Psoas muscle (tissue), 8 donors: ENCODE results near the gene FAM83E. TPM values are rescaled to one million over a fixed set of nuclear protein-coding genes. Genes with fewer than 3 reads are reported as not detected.
"Not testable (repeated sequence)": the region's sequence is repeated elsewhere in the genome, so short reads cannot be mapped to it uniquely, and the experiment has no call there.

ENCODE experiments used
- ATAC-seq, 4 donors: fragments of 200-7000 bp; cut with Tn5 transposase; one replicate each; pipeline ENCODE4 v1.9.1; 2020; ENCODE audit warnings: moderate library complexity in 3 of 4, mild to moderate bottlenecking in 2 of 4
- DNase-seq, 2 donors: peaks; one replicate each; pipeline ENCODE4 v3.0.0-alpha.2; 2020
- H3K27ac ChIP-seq: fragments of 200-600 bp; one replicate; pipeline ENCODE4 v1.8.0; 2022
- H3K27me3 ChIP-seq, 3 donors: fragments of 200-600 bp in 1 of 3; one replicate each; pipeline versions ENCODE4 v1.6.1 to v1.8.0; 2013 to 2022; ENCODE audit warnings: low read length in 2 of 3, mild to moderate bottlenecking in 2 of 3, moderate library complexity in 1 of 3; ENCODE audit not compliant: insufficient read depth in 3 of 3
- H3K36me3 ChIP-seq, 2 donors: fragments of 200-600 bp in 1 of 2; one replicate each; pipeline versions ENCODE4 v1.6.1 to v1.8.0; 2013 to 2022; ENCODE audit warnings: low read depth in 1 of 2, mild to moderate bottlenecking in 1 of 2, moderate library complexity in 1 of 2; ENCODE audit not compliant: insufficient read depth in 1 of 2
- H3K4me1 ChIP-seq: fragments of 200-600 bp; one replicate; pipeline ENCODE4 v1.8.0; 2022
- H3K4me3 ChIP-seq: fragments of 200-600 bp; one replicate; pipeline ENCODE4 v1.8.0; 2022; ENCODE audit warnings: mild to moderate bottlenecking
- H3K9me3 ChIP-seq: fragments of 200-600 bp; one replicate; pipeline ENCODE4 v1.8.0; 2022
- CTCF ChIP-seq: fragments of 200-600 bp; IDR thresholded peaks from one replicate; pipeline ENCODE4 v1.8.0; 2022; ENCODE audit warnings: antibody characterized with exemption
- WGBS, 3 donors: extraction: QIAGEN DNeasy Blood & Tissue Kit; methylation state at CpG; one replicate each; pipeline versions ENCODE4 v1.1.6 to v1.1.7; 2013; 5-methylcytosine and 5-hydroxymethylcytosine counted together
- intact Hi-C, 2 donors: fragments of 100-400 bp; cut with DNase I; formaldehyde crosslinking; loops; one replicate each; pipeline versions ENCODE4 v1.11.0 to v1.14.2; 2022
- polyA plus RNA-seq, 3 donors: library from polyadenylated mRNA; stranded (reverse); fragments of 200-250 nt; gene quantifications; one replicate each; pipeline ENCODE4 v1.2.3, GENCODE V29; 2013
- total RNA-seq, 4 donors: library from RNA; stranded (reverse); fragmentation: NEBNext Ultra II Directional in 2 of 4; extraction: Animal tissue kit (Norgen Biotek cat#: 25700) in 2 of 4; gene quantifications; one replicate each; pipeline versions ENCODE4 v1.2.1 to v1.2.4, GENCODE V29; 2021 to 2023
- donor health status: healthy with polysubstance abuse.
- donor health status: DM: no; HTN: no; CAD: no; lungs with moderate emphysema.
- donor health status: Bipolar disorder and iron deficiency.
- donor health status: healthy.
- donor health status: DM: yes; HTN: yes; CAD: no.
- donor health status: DM: no; HTN: no; CAD: no.
- donor health status: DM: no; HTN: no; CAD: no.
- donor health status: DM: yes; HTN: yes; CAD: no.

The FAM83E gene
- total and polyA plus RNA-seq, 7 donors: 0.01 to 0.20 TPM; not detected in 5

- no peaks in the 10 kb centered on the region for H3K9me3 ChIP-seq
- peaks cover 0 to 7% of the 10 kb centered on the region in 2 donors for H3K36me3 ChIP-seq
- DNase-seq (no peak), ATAC-seq (no peak)
- H3K27me3 ChIP-seq: no peaks in the 10 kb centered on the region
- 48 to 67% (median 52%) methylated on average over 22 of the region's 22 CpGs for WGBS, 3 donors
- intact Hi-C loops: loop anchor here in 1 of 2 donors (10.0 kb wide), 1 partner anchor 331 kb away; the partner anchor contains the start of gene FTL
- H3K4me1 ChIP-seq: peaks cover 50% of the 10 kb centered on the region
- peak overlapping the region; percentile 87 for H3K4me3 ChIP-seq
- H3K27ac ChIP-seq: peak overlapping the region; percentile 97
- TF ChIP-seq CTCF: no peak
These were observed 18.5 kb upstream of the FAM83E start for GRCh38 chr19:48633148-48634035.

- Histone ChIP-seq H3K27ac (peak overlapping the region; percentile 97), H3K27me3 (no peaks in the 10 kb centered on the region), H3K4me3 (no peak overlapping the region), H3K9me3 (no peaks in the 10 kb centered on the region), H3K4me1 (peaks cover 49% of the 10 kb centered on the region), H3K36me3 (peaks cover 0 to 7% of the 10 kb centered on the region in 2 donors)
- ATAC-seq (peak in 1 of 4 donors; percentile 11), DNase-seq (no peak)
- no peak for TF ChIP-seq CTCF
- intact Hi-C loops: loop anchor here in 1 of 2 donors (10.0 kb wide), 1 partner anchor 332 kb away; the partner anchor contains the start of gene FTL
These were observed 17.8 kb upstream of the FAM83E start for GRCh38 chr19:48632692-48633147.

GRCh38 chr19:48632286-48632685 is 17.4 kb upstream of the FAM83E start:
- not testable (repeated sequence) for H3K36me3 ChIP-seq, ATAC-seq, H3K27me3 ChIP-seq, H3K4me3 ChIP-seq, H3K9me3 ChIP-seq, DNase-seq
- Histone ChIP-seq H3K27ac (peak overlapping the region; percentile 97), H3K4me1 (peaks cover 49% of the 10 kb centered on the region)
- intact Hi-C loops: loop anchor here in 1 of 2 donors (10.0 kb wide), 1 partner anchor 333 kb away; the partner anchor contains the start of gene FTL
- 40 to 69% (median 53%) methylated on average over 11 of the region's 11 CpGs for WGBS, 3 donors

- 65 to 78% (median 71%) methylated on average over 3 of the region's 3 CpGs for WGBS, 3 donors
- no peak for TF ChIP-seq CTCF
- no peak for DNase-seq
- H3K9me3 ChIP-seq: no peaks in the 10 kb centered on the region
- peaks cover 0 to 13% of the 10 kb centered on the region in 2 donors for H3K36me3 ChIP-seq
- peak overlapping the region; percentile 80 for H3K27ac ChIP-seq
- intact Hi-C loops: loop anchor here in 1 of 2 donors (10.0 kb wide), 1 partner anchor 334 kb away; the partner anchor contains the start of gene FTL
- H3K4me1 ChIP-seq: peaks cover 49% of the 10 kb centered on the region
- H3K27me3 ChIP-seq: no peaks in the 10 kb centered on the region
- no peak for ATAC-seq
- peak overlapping the region; percentile 42 for H3K4me3 ChIP-seq
These were observed 16.3 kb upstream of the FAM83E start for GRCh38 chr19:48631225-48631624.
